H54 (cell line): ENCODE data around the gene CD63.
A peak's percentile ranks its signal among the peaks of the same experiment; 100 is the strongest.

Experiments used
- DNase-seq: peaks from one replicate; pipeline ENCODE4 v3.0.0; 2011; ENCODE audit warnings: low spot score, mixed read lengths; ENCODE audit not compliant: insufficient read length
- FAIRE-seq: peaks from 3 replicates; lab custom pipeline; 2011; peaks lifted over from hg19 to GRCh38; lab: Jason Lieb, UNC
- POLR2A ChIP-seq: IDR thresholded peaks from 2 replicates; pipeline ENCODE4 v1.6.1; 2011; ENCODE audit warnings: low read depth, mild to moderate bottlenecking, low read length

CD63 gene

GRCh38 chr12:55721601-55722213 lies 7.1 kb downstream of the CD63 start:
- no peak for DNase-seq
- no peak for TF ChIP-seq POLR2A
- no peak for FAIRE-seq

DNA sequence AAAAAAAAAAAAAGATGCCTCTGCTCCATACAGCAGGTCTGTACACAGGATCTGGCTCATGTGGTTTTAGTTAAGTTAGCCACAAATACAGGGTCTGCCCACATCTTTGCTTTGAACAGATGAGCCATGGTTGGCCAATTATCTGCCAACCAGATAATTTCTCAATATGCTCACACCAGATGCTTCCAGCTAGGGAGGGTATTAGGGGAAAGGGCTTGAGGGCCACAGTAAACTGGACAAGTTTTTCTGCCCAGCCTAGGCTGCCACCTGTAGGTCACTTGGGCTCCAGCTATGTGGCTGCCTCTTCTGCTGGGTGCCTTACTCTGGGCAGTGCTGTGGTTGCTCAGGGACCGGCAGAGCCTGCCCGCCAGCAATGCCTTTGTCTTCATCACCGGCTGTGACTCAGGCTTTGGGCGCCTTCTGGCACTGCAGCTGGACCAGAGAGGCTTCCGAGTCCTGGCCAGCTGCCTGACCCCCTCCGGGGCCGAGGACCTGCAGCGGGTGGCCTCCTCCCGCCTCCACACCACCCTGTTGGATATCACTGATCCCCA lies 7.8 kb downstream of the CD63 start:
- TF ChIP-seq POLR2A = peak; percentile 21; the same call in 1 of the 2 replicates
- FAIRE-seq = peak; percentile 86
- DNase-seq = peak; percentile 80

DNA sequence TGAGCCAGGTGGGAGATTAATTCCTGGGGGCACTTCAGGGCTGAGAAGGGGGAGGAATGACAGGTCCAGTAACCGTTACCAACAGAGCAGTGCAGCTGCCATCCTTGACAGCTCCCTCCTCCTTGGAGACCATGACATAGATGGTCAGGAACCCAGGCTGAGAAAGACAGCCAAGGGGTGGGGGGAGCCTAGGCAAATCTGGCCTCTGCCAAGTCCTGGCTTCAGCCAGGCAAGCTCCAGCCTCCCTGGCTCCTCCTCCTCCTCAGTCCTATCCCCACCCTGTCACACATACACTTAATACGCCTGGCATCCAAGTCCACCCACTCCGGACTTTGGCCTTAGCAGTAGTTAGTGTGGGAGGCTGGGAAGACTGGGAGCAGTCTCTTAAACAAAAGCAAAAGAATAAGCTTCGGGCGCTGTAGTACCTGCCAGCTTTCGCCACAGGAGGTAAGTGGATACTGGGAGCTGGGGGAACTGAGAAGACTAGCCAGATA lies 8.7 kb downstream of the CD63 start, which contains the start of gene RDH5:
TSS of gene RDH5 (plus strand) at position 323 of the 494 bp plus-strand sequence. CDS start 792 bp downstream, outside the sequence.
- FAIRE-seq (peak; percentile 38), DNase-seq (peak; percentile 51)
- TF ChIP-seq POLR2A = no peak

- DNase-seq (no peak), FAIRE-seq (no peak)
- no peak for TF ChIP-seq POLR2A
Observed at GRCh38 chr12:55719371-55719770, 9.4 kb downstream of the CD63 start.

DNA sequence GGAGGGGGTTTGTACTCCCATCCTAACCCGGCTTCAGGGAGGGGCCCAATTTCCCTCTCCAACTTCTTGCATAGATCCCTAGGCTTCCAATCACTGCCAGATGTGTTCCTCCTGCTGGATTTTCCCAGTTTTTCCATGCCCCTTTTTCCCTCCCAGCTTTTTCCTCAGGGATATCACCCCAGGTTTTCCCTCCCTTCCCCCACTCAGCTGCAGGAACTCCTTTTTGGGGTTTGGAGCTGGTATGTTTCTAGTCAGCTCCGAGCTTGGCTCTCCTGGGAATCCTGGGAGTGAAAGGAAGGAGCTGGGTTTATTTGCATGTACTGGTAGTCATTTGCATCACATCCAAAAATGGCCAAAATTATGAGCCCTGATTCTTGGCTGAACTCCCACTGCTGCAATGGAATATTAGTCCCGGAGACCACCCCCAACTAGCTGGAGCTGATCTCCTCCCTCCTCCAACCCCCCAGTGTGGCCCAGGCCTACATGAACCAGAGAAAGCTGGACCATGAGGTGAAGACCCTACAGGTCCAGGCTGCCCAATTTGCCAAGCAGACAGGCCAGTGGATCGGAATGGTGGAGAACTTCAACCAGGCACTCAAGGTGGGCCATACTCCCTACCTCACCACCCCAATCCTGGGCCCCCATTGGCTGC lies 10.1 kb downstream of the CD63 start:
- no peak for TF ChIP-seq POLR2A
- no peak for FAIRE-seq
- DNase-seq = no peak

DNA sequence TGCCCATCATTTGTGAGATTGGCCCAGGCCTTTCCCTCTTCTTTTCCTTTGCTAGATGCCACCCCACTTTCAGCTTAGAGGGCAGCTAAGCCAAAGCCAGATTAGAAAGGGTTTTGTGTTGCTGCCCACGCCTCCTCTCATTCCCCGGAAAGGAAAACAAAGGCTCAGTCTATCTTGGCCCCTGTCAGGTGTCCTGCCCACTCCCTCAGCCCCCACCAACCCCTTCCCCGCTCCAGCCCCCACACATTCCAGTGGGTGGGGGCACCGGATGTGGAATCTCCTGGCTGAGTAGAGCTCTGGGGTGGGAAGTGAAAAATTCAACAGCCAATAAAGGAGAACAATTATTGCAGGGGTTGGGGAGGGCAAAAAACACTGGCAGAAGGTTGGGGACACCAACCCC lies 10.8 kb downstream of the CD63 start:
- DNase-seq (no peak), FAIRE-seq (no peak)
- no peak for TF ChIP-seq POLR2A

- peak; percentile 60 for DNase-seq
- TF ChIP-seq POLR2A = no peak
- FAIRE-seq = peak; percentile 6
Observed at GRCh38 chr12:55717011-55718007, 11.5 kb downstream of the CD63 start.

DNA sequence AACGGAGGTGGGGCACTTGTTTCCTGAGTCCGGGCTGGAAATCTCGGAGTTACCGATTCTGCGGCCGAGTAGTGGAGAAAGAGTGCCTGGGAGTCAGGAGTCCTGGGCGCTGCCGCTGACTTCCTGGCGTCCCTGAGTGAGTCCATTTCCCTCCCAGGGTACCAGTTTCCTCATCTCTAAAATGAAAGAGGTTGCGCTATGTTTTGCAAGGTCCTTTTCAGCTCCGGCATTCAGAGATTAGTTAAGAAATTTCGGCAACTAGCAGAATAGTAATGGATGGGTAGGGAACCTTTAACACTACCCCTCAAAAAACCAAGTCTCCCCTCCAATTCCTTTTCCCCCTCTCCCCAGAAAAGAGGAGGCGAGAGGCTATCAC lies 12.2 kb downstream of the CD63 start:
- TF ChIP-seq POLR2A = no peak; the same call in 1 of the 2 replicates
- no peak for FAIRE-seq
- DNase-seq = no peak

- DNase-seq (peak; percentile 85), FAIRE-seq (no peak)
- TF ChIP-seq POLR2A = peak; percentile 44; the same call in 1 of the 2 replicates
Observed at GRCh38 chr12:55715833-55716581, 12.8 kb downstream of the CD63 start, which contains the start of gene BLOC1S1. BLOC1S1 (plus strand) TSS chr12:55716046; CDS start chr12:55716052, 6 bp downstream.

GRCh38 chr12:55715169-55715764 lies 13.5 kb downstream of the CD63 start:
- FAIRE-seq (no peak), DNase-seq (no peak)
- no peak for TF ChIP-seq POLR2A

- DNase-seq (peak; percentile 62), FAIRE-seq (no peak)
- TF ChIP-seq POLR2A = no peak
Observed at GRCh38 chr12:55713721-55714120, 15.1 kb downstream of the CD63 start.

- FAIRE-seq (no peak), DNase-seq (no peak)
- no peak for TF ChIP-seq POLR2A
Observed at GRCh38 chr12:55712700-55713415, 16.0 kb downstream of the CD63 start.
